Inferior parietal cortex (tissue), 1 donor: ENCODE data around the gene GPR32.
A peak's percentile ranks its signal among the peaks of the same experiment; 100 is the strongest.
"Not testable (repeated sequence)": the region's sequence is repeated elsewhere in the genome, so short reads cannot be mapped to it uniquely, and the experiment has no call there.

Source experiments
- DNase-seq: peaks from one replicate; pipeline ENCODE4 v3.0.0-alpha.2; 2016; ENCODE audit errors: extremely low spot score

The GPR32 gene

DNA sequence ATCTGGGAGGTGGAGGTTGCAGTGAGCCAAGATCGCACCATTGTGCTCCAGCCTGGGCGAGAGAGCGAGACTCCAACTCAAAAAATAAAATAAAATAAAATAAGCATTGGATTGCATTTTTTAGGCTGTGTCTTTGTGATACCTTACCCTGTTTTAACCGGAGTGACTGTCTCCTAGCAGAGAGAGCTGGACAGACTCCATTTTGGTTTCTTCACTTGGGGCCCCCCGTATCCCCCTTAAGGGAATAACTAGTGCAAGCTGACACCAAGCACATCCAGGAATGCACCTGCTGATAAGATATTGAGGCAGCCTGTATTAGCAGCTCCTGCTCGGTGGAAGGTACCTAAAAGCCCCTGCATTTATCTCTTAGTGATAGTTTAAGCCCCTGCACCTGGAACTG is 20.8 kb upstream of the GPR32 start:
- DNase-seq: no peak

DNA sequence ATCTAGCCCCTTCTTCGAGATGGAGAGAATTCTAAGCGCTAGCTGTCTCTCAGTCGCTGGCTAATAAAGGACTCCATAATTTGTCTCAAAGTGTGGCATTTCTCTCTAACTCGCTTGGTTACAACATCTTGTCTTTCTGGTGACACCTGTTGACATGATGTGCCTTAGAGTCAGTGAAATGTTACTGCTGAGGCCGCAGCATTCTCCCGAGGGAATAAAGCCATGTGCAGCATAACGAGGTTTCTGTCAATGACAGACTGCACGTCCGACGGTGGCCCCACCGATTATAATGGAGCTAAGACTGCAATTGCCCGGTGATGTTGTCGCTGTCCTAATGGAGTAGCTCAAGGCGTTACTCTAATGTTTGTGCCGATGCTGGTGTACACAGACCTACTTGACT is 20.3 kb upstream of the GPR32 start:
- DNase-seq: no peak

DNA sequence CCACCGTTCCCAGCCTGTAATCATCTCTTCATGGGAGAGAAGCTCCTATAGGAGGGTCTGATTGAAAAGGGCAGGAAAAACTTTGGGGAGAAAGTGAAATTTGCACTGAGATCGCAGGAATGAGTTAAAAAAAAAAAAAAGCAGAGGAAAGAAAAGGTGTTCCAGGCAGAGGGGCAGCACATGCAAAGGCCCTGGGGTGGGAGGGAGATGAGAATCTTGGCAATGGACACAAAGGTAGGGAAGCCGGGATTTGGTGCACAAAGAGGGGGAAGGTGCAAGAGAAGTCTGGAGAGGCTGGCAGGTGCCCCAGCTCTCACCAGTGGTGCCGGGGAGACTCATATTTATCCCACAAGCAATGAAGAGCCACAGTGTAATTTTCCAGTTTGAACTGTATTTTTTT is 16.4 kb upstream of the GPR32 start:
- no peak for DNase-seq

DNA sequence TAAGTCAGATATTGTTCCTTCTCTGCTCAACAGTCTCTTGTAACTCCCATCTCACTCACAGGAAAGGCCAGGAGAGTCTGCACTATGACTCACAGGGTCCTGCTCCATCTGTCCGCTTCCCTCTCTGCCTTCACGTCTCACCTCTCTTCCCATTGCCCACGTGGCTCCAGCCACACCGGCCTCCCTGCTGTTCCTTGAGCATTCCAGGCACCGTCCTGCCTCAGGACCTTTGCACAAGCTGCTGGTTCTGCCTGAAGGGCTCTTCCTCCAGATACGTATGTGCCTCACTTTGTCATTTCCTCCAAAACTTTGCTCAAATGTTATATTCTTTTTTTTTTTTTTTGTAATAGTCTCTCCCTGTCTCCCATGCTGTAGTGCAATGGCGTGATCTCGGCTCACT is 14.0 kb upstream of the GPR32 start:
- DNase-seq: not testable (repeated sequence)

DNA sequence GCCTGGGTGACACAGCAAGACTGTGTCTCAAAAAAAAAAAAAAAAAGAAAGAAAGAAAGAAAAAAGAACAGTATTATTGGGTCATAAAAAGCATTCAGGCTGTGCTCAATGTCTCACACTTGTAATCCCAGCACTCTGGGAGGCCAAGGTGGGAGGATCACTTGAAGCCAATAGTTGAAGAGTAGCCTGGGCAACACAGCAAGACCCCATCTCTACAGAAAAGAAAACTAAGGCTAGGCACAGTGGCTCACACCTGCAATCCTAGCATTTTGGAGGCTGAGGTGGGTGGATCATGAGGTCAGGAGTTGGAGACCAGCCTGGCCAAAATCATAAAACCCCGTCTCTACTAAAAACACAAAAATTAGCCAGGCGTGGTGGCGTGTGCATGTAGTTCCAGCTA is 12.6 kb upstream of the GPR32 start:
- DNase-seq: not testable (repeated sequence)

DNA sequence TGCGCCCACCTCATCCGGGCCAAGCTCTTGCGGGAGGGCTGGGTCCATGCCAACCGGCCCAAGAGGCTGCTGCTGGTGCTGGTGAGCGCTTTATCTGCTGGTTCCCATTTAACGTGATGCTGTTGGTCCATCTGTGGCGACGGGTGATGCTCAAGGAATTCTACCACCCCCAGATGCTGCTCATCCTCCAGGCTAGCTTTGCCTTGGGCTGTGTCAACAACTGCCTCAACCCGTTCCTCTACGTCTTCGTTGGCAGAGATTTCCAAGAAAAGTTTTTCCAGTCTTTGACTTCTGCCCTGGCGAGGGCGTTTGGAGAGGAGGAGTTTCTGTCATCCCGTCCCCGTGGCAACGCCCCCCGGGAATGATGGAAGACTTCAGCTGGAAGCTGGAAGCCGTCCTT is 11.2 kb upstream of the GPR32 start:
- DNase-seq: not testable (repeated sequence)

DNA sequence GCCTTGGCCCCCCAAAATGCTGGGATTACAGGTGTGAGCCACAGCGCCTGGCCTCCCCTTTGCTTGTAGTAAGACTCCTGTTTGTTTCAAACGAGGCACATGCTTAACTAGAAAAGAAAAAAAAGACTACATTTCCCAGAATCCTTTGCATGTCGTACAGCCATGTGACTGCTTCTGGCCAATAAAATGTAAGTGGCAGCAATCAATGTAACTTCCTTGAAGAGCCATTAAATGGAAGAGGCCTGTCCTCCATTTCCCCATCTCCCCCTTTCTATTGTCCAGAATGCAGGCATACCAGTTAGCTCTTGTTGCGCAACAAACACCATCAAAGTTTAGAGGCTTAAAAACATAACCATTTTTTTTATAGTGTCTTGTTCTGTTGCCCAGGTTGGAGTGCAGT is 10.4 kb upstream of the GPR32 start:
- no peak for DNase-seq

DNA sequence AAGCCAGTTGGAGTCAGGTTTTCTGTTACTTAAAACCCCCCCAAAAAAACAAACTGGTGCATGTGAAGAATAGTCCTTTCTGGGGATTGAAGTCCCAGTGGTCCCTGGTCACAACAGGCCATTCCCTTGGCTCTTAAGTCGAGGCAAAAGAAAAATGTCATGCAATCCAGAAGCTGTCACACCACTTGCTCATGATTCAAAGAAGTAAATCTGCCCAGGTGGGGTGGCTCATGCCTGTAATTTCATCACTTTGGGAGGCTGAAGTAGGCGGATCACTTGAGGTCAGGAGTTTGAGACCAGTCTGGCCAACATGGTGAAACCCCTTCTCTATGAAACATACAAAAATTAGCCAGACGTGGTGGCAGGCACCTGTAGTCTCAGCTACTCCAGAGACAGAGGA is 8.8 kb upstream of the GPR32 start:
- not testable (repeated sequence) for DNase-seq

DNA sequence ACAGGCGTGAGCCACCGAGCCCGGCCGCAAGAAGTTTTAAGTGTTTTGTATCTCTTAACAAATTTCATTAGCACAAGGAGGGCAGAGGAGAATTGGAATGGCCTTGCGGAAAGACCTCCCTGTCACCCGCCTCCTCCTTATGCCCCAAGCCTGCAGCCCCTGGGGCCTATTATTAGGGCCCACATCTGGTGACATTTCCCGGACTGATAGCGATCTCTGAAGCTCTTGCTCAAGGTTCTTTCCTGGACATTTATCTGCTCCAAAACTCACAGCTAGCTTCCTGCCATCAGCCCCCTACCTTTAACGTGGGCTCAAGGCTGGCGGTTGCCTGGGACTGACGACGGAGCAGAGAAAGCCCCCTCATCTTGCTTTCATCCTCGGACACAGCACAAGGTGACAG is 6.7 kb upstream of the GPR32 start:
- DNase-seq: not testable (repeated sequence)

DNA sequence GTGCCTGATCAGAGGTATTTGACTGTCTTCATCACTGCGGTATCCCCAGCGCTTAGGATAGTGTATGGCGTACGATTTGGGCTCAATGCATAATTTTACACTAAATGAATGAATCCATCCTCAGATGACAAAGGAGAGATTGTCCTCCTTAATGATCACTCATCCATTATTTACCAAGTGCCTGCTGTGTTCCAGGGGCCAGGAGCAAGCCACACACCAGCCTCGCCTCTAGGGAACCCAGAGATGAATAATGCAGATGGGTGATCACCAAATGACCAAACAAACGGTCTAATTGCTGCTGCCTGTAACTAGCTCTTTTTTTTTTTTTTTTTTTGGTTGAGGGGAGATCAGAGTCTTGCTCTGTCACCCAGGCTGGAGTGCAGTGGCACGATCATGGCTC is 5.9 kb upstream of the GPR32 start:
- DNase-seq: no peak

DNA sequence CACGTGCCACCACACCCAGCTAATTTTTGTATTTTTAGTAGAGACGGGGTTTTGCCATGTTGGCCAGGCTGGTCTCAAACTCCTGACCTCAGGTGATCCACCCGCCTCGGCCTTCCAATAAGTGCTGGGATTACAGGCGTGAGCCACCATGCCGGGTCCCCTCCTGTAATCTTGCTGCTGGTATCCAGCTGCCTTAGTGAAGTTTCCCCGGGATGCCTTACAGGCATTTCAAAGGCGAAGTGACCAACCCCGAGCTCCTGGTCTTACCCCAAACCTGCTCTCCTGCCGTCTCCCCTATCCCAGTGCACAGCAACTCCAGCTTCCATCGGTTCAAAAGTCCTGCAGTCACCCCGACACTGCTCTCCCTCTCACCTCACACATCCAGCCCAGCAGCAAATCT is 3.5 kb upstream of the GPR32 start:
- not testable (repeated sequence) for DNase-seq

DNA sequence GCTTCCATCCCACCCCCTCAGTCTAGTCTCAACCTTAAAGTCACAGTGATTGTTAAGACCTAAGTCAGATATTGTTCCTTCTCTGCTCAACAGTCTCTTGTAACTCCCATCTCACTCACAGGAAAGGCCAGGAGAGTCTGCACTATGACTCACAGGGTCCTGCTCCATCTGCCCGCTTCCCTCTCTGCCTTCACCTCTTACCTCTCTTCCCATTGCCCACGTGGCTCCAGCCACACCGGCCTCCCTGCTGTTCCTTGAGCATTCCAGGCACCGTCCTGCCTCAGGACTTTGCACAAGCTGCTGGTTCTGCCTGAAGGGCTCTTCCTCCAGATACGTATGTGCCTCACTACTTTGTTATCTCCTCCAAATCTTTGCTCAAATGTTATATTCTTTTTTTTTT is 3.0 kb upstream of the GPR32 start:
- DNase-seq: not testable (repeated sequence)

DNA sequence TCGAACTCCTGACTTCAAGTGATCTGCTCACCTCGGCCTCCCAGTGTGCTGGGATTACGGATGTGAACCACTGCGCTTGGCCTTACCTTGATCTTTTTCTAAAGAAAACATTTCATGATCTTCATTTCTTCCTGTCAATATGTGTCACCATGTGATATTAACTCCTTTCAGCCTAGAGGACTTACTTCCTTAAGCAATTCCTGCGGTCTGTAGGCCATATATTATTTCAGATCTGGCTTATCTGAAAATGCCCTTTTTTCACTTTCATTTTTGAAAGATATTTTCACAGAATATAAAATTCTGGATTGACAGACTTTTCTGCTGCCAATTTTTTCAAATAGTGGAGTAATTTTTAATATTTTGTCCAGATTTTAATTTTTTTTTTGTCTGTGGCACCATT is 2.0 kb upstream of the GPR32 start:
- no peak for DNase-seq

DNA sequence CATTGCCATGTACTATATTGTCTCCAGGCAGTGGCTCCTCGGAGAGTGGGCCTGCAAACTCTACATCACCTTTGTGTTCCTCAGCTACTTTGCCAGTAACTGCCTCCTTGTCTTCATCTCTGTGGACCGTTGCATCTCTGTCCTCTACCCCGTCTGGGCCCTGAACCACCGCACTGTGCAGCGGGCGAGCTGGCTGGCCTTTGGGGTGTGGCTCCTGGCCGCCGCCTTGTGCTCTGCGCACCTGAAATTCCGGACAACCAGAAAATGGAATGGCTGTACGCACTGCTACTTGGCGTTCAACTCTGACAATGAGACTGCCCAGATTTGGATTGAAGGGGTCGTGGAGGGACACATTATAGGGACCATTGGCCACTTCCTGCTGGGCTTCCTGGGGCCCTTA is 624 bp downstream of the GPR32 start:
- no peak for DNase-seq

DNA sequence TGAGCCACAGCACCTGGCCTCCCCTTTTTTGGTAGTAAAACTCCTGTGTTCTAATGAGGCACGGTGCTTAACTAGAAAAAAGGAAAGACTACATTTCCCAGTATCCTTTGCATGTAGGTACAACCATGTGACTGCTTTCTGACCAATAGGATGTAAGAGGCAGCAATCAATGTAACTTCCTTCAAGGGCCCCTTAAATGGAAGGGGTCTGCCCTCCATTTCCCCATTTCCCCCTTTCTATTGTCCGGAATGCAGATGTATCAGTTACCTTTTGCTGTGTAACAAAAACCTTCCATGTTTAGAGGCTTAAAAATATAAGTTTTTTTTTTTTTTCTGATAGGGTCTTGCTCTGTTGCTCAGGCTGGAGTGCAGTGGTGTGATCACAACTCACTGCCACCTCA is 2.2 kb downstream of the GPR32 start:
- peak; percentile 10 for DNase-seq

DNA sequence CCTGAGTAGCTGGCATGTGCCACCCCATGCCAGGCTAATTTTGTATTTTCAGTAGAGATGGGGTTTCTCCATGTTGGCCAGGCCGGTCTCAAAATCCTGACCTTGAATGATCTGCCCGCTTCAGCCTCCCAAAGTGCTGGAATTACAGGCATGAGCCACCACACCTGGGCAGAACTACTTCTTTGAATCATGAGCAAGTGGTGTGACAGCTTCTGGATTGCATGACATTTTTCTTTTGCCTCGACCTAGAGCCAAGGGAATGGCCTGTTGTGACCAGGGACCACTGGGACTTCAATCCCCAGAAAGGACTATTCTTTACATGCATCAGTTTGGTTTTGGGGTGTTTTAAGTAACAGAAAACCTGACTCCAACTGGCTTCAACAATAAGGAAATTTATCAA is 2.6 kb downstream of the GPR32 start:
- DNase-seq: not testable (repeated sequence)

DNA sequence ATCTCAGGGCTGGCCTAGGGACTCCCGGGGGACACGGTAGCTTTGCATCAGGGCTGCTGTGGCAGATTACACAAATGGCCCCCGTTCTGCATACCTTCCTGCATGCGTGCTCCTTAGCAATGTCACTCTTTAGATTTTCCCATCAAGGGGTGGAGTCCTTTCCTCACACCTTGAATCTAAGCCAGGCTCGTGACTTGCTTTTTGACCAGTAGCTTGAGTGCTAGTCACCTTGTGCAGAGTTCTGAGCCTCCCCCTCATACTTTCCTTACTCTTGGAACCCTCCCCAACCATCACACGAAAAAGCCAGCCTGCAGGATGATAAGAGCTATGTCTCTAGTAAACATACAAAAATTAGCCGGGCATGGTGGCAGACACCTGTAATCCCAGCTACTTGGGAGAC is 3.2 kb downstream of the GPR32 start:
- not testable (repeated sequence) for DNase-seq

DNA sequence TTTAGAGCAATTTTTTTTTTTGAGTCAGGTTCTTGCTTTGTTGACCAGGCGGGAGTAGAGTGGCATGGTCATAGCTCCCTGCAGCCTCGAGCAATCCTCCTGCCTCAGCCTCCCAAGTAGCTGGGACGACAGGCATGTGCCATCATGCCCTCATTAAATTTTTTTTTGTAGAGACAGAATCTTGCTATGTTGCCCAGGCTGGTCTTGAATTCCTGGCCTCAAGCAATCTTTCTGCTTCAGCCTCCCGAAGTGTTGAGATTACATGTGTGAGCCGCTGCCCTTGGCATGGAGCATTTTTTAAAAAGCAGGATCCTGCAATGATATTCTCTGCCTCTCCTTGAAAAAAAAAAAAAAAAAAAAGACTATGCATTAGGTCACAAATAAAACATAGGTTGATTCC is 5.9 kb downstream of the GPR32 start:
- DNase-seq: no peak

DNA sequence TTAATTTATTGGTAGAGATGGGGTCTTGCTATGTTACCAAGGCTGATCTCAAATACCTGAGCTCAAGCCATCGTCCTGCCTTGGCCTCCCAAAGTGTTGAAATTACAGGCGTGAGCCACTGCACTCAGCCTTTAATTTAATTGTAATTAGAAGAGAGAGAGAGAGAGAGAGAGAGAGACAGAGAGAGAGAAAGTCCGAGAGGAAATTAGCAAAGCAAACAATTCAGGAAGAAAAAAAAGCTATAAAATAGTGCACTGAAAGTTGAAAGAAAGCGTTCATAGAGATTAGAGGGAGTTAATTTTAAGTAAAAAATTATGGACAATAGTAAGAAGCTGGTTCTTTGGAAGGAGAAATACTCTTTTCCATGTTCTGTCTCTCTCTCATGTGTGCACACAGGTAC is 7.0 kb downstream of the GPR32 start:
- DNase-seq: no peak

DNA sequence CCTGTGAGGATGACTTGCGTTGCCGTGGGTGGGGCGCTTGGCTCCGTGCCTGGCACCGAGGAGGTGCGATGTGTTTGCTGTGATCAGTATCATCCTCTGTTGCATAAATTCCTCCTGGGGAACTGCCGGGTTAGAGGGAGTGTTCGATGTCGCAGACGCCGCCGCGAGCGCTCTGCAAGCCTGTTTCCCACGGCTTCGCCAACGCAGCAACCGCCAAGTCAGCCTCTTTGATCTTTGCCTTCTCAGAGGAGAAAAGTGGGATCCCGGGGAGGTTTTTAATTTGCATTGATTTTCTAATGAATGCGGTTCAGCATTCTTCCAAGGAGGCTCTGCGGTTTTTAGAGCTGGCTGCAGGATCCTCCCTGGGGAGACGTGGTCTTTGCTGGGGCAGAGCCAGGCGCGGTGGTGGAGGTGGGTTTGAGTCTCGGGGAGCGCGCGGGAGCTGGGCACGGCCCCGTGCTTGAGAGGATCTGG is 7.6 kb downstream of the GPR32 start:
- no peak for DNase-seq

DNA sequence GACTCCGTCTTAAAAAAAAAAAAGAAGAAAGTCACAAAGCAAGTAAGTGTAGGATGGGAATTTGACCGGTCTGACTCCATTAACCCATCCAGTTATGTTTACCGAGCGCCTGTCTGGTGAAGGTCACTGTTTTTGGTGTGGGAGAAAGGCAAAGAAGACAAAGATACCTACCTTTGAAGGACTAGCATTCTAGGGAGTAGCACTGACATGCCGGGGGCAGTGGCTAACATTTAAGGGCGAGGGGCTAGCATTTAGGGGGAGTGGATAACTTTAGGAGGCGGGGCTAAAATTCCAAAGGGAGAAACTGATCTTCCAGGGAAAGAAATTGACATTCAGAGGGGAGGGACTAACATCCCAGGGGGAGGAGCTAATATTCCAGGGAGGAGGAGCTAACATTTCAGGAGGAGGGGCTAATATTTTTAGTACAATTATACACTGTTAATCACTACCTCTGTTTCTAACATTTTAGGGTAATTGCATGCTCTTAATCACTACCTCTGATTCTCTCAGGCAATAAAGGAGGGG is 8.7 kb downstream of the GPR32 start:
- DNase-seq: no peak

DNA sequence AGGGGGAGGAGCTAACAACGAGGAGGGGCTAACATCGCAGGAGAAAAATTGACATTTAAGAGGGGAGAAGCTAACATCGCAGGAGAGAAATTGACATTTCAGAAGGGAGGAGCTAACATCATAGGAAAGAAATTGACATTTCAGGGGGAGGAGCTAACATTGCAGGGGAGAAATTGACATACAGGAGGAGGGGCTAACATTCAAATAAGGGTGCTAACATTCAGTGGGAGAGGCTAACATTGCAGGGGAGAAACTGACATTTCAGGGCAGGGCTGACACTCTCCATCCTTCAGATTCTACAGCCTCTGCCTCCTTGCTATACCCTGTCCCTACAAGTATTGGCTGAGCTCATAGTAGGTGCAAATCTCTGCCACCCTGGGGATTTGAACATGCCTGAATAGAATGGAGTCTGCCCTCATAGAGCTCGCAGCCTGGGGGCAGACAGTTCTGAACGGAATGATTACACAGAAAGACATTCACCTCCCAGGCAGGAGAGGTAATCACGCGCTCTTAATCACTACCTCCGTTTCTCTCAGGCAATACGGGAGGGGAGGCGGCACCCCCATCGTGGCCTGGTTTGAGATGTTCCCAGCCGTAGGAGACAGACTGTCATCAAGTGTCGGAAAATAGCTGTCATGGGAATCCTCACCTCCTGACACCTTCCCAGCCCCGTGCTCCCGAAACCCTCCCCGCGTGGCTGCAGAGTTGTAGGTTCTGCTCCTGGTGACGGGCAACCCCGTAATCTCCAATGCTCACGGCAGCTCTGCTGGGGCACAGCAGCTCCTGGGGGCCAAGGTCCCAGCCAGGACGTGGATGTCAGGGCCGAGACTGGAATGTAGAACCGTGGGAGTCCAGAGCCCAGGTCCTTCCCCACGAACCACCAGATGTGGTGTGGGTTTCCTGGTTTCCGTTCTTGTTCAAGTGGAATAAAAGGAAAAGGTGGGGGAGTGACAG is 9.5 kb downstream of the GPR32 start:
- DNase-seq: no peak

DNA sequence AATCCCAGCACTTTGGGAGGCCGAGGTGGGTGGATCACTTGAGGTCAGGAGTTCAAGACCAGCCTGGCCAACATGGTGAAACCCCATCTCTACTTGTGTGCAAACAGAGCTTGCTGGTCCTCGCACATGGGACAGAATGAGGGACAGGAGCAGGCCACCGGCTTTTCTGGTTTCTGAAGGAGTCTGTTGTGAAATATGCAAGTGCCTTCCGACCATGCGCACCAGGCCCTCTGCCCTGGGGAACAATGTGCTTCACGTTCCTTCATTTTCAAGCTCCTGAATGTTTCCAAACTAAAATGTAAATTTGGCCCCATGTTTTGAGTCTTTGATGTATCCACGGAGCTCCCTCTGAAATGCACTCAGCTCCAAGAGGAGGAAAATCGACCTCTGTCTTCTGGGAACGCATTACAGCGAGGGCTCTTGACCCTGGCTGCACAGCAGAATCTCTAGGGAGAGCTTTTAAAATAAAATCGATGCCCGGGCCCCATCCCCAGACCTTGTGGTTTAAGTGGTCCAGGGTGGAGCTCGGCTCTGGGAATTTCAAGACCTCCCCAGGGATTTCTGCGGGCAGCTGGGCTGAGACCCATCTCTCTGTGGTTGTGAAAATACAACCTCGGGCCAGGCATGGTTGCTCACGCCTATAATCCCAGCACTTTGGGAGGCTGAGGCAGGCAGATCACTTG is 10.6 kb downstream of the GPR32 start:
- DNase-seq: no peak
